Stimulated activated CD4-positive, alpha-beta T cell treated with anti-CD3 and anti-CD28 coated beads, Interleukin-4, amount 100 ng/mL, for 1 hour (primary cell): ENCODE data around the gene WDR77.

Experiments used
- DNase-seq: peaks from one replicate; pipeline ENCODE4 v3.0.0-alpha.2; 2020

Gene WDR77

GRCh38 chr1:111468717-111469100 lies 19.7 kb upstream of the WDR77 start:
- DNase-seq: no peak

- no peak for DNase-seq
Observed at GRCh38 chr1:111467865-111468716, 19.0 kb upstream of the WDR77 start.

- DNase-seq: no peak
Observed at GRCh38 chr1:111466480-111466879, 17.4 kb upstream of the WDR77 start.

- no peak for DNase-seq
Observed at GRCh38 chr1:111465754-111466153, 16.7 kb upstream of the WDR77 start.

GRCh38 chr1:111463029-111463683 lies 14.1 kb upstream of the WDR77 start:
- no peak for DNase-seq

GRCh38 chr1:111462370-111463028 lies 13.4 kb upstream of the WDR77 start:
- no peak for DNase-seq

- DNase-seq: no peak
Observed at GRCh38 chr1:111461765-111462164, 12.7 kb upstream of the WDR77 start.

- no peak for DNase-seq
Observed at GRCh38 chr1:111455642-111456031, 6.6 kb upstream of the WDR77 start.

- no peak for DNase-seq
Observed at GRCh38 chr1:111454859-111455641, 6.0 kb upstream of the WDR77 start.

- no peak for DNase-seq
Observed at GRCh38 chr1:111453706-111454105, 4.7 kb upstream of the WDR77 start.

GRCh38 chr1:111452581-111452980 lies 3.5 kb upstream of the WDR77 start:
- no peak for DNase-seq

GRCh38 chr1:111450185-111450584 lies 1.1 kb upstream of the WDR77 start:
- no peak for DNase-seq

- no peak for DNase-seq
Observed at GRCh38 chr1:111449703-111450017, 604 bp upstream of the WDR77 start.

- DNase-seq: no peak
Observed at GRCh38 chr1:111448482-111448917, 556 bp downstream of the WDR77 start.

- no peak for DNase-seq
Observed at GRCh38 chr1:111446967-111447892, 1.8 kb downstream of the WDR77 start.

GRCh38 chr1:111446546-111446945 lies 2.5 kb downstream of the WDR77 start:
- no peak for DNase-seq

- no peak for DNase-seq
Observed at GRCh38 chr1:111444031-111444430, 5.0 kb downstream of the WDR77 start.

- no peak for DNase-seq
Observed at GRCh38 chr1:111442457-111442856, 6.6 kb downstream of the WDR77 start.

- DNase-seq: peak; percentile 66
Observed at GRCh38 chr1:111441573-111442192, 7.4 kb downstream of the WDR77 start.

- DNase-seq: no peak
Observed at GRCh38 chr1:111439461-111440351, 9.3 kb downstream of the WDR77 start.

- no peak for DNase-seq
Observed at GRCh38 chr1:111436726-111437125, 12.3 kb downstream of the WDR77 start.
